Activated CD8-positive, alpha-beta memory T cell treated with anti-CD3 and anti-CD28 coated beads for 36 hours (primary cell): Measurements from ENCODE around the gene MLH1. TPM values are rescaled to one million over a fixed set of nuclear protein-coding genes. Genes with fewer than 3 reads are reported as not detected.
"Not testable (repeated sequence)": the region's sequence is repeated elsewhere in the genome, so short reads cannot be mapped to it uniquely, and the experiment has no call there.

Experiments used
- CTCF ChIA-PET: fragments of 350-600 bp; sonication (Branson Sonifier 250); formaldehyde crosslinking; loops from one replicate; lab custom pipeline; 2021; ENCODE audit warnings: antibody characterized with exemption; lab: Charles Lee
- POLR2A ChIA-PET: fragments of 350-600 bp; sonication (Branson Sonifier 250); formaldehyde crosslinking; loops from one replicate; lab custom pipeline; 2021; ENCODE audit warnings: antibody characterized with exemption; lab: Charles Lee
- total RNA-seq, 2 experiments: library from RNA; stranded (reverse); gene quantifications; one replicate each; pipeline ENCODE4 v1.2.3, GENCODE V29; 2021

The MLH1 gene
- total RNA-seq, 2 experiments from 2014 or later, result 70.1 to 77.8 TPM

DNA sequence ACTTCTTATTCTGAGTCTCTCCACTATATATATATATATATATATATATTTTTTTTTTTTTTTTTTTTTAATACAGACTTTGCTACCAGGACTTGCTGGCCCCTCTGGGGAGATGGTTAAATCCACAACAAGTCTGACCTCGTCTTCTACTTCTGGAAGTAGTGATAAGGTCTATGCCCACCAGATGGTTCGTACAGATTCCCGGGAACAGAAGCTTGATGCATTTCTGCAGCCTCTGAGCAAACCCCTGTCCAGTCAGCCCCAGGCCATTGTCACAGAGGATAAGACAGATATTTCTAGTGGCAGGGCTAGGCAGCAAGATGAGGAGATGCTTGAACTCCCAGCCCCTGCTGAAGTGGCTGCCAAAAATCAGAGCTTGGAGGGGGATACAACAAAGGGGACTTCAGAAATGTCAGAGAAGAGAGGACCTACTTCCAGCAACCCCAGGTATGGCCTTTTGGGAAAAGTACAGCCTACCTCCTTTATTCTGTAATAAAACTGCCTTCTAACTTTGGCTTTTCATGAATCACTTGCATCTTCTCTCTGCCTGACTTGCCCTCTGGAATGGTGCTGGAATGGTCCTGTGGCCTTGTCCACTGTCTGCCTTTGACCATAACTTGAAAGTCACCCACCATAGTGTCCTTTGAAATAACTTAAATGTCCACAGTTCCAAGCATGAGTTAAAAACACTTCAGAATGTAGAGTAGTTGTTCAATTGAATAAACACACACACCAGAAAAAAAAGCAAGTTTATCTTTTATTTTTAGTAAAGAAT is 32.4 kb downstream of the MLH1 start:
- ChIA-PET POLR2A (no interaction called here), CTCF (no interaction called here)

DNA sequence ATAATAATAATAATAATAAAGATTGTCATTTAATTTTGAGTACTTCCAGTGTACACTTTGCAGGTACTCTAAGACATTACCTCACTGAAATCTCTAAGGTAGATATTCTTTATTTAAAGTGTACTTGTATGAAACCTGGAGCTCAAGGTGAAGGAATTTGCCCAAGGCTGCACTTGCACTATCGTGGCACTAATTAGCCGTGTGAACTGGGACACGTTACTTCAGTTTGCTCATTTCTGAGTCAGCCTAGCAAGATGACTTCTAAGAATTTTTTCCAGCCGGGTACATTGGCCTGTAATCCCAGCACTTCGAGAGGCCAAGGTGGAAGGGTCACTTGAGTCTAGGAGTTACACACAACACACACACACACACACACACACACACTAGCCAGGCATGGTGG is 33.5 kb downstream of the MLH1 start:
- POLR2A ChIA-PET, result interaction anchor here (0.7 kb wide), 1 partner anchor 28 kb away, joined by 5 read pairs; no protein-coding TSS in a partner anchor
- CTCF ChIA-PET, result no interaction called here

DNA sequence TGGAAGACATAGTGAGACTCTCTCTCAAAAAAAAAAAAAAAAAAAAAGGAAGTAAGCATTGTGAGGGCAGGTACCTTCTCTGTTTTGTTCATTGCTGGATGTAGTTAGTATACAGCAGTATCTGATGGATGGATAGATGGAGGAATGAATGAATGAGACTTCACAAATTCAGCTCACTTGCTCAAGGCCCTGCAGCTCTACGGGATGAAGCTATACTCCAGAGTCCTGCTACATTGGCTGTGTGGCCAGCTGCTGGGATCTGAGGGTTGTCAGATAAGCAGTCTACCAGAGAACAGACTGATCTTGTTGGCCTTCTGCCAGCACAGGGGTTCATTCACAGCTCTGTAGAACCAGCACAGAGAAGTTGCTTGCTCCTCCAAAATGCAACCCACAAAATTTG is 35.0 kb downstream of the MLH1 start:
- POLR2A ChIA-PET, result interaction anchor here (0.7 kb wide), 1 partner anchor 28 kb away, joined by 8 read pairs; no protein-coding TSS in a partner anchor
- CTCF ChIA-PET, result no interaction called here

DNA sequence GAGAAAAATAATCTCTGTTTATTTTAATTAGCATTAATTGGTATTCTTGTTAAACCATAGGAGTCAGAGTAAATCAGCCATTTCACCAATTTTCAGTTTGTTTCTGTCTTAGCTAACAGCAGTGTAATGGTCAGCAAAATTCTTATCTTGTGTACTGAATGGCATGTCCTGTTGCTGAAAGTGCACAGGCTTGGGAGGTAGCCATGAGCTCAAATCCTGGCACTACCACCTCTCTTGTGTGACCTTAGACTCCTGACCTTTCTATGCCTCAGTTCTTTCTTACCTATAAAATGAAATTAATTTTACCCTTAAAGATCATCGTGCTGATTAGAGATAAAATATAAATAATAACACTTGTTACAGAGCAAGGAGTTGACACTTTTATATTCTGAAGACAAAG is 35.8 kb downstream of the MLH1 start:
- POLR2A ChIA-PET, result interaction anchor here (0.5 kb wide), 1 partner anchor 113 kb away, joined by 7 read pairs; no protein-coding TSS in a partner anchor
- CTCF ChIA-PET, result interaction anchor here (0.6 kb wide), 1 partner anchor 164 kb away, joined by 3 read pairs; no protein-coding TSS in a partner anchor

DNA sequence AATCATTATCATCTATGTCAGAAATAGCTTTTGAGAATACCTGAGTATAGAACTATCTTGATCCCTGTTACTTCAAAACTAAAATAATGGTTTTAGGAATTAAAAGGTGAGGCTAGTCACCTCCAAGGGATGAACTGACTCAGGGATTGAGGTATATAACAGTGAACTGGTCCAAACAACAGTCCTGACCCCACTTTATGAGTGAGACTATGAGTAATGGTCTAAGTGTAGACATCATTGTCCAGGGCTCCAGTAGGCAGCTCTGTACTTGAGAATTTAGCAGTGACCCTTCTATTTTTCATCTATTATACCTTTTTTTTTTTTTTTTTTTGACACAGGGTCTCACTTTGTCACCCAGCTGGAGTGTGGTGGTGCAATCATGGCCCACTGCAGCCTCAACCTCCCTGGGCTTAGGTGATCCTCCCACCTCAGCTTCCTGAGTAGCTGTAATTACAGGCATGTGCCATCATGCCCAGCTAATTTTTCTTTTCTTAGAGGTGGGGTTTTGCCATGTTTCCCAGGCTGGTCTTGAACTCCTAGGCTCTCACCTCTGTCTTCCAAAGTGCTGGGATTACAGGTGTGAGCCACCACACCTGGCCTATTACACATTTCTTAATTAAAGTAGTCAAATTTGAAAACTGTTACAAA is 36.3 kb downstream of the MLH1 start:
- CTCF ChIA-PET, result interaction anchor here (0.6 to 0.7 kb wide), 2 partner anchors 163 to 307 kb away, joined by 3 read pairs; no protein-coding TSS in a partner anchor
- POLR2A ChIA-PET, result interaction anchor here (0.5 to 1.5 kb wide), 2 partner anchors 112 to 185 kb away, joined by 7 to 8 read pairs; no protein-coding TSS in a partner anchor

DNA sequence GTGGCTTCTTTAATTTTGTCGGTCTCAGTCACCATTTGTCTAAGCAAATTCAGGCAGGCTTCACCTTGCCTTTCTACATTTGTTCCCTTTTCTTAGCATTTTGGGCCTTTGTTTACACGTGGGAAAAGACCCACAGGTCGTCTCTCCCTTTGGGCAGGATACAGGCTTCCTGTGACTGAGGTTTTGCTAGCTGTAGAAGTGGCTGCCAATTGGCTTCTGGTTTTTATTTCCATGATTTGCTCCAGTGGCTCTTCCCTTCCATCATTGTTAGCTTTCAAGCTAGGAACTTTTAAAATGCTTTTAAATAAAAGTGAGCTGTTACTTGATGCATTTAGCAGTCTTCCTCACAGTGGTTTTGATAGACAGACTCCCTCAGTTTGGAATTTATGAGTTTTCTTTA is 37.3 kb downstream of the MLH1 start:
- ChIA-PET POLR2A (interaction anchor here (1.5 kb wide), 1 partner anchor 184 kb away, joined by 8 read pairs; no protein-coding TSS in a partner anchor), CTCF (no interaction called here)

DNA sequence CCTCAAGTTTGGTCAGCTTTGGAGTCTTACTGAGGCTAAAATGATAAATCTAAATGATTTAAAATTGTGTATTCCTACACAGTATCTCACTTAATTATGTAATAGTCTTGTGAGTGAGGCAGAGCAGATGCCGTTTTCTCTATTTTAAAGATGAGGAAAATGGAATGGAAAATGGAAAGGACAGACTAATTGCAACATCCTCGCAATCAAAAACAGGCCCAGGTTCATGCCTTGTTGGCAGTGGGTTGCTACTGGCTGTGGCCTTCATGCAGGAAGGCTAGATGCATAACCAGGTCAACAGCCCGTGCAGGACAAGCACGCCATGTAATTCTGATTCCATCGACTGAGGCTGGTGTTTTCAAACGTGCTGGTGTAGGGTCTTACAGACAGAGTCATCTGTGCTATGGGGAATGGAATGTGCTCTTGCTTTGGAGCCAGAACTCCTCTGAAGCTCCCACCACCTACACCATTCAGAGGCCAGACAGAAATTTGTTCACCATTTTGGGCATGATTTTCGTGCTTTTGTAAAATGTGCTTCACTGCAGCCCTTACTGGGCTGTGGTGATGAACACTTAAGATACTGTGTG is 37.9 kb downstream of the MLH1 start:
- CTCF ChIA-PET, result no interaction called here
- POLR2A ChIA-PET, result interaction anchor here (1.5 kb wide), 1 partner anchor 183 kb away, joined by 8 read pairs; no protein-coding TSS in a partner anchor

DNA sequence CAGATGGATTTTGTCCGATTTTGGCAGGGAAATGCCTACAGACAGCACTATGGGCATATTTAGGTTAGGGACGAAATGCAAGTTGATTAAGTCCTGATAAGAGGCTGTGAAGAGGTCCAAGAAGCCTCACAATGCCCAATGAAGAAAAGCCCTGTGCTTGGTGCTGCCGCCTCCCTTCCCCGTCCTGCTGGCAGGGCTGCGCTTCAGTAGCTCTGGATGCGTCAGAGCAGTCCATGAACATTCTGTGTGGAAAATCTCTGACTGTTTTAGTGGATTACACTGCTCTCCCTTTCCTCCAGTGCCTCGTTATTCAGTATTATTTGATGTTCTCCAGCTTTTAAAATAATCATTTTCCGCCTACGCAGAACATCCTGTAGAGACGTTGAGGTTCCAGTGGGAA is 39.6 kb downstream of the MLH1 start:
- CTCF ChIA-PET, result no interaction called here
- POLR2A ChIA-PET, result no interaction called here

DNA sequence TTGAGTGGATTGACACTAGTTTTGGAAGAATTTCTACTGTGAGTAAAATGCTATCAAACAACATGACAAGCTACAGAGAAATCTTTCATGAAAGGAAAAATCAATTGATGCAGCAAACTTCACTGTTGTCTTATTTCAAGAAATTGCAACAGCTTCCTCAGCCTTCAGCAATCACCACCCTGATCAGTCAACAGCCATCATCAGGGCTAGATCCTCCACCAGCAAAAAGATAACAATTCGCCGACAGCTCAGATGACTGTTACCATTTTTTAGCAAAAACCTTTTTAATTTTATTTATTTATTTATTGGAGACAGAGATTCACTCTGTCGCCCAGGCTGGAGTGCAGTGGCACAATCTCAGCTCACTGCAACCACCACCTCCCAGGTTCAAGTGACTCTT is 44.0 kb downstream of the MLH1 start:
- ChIA-PET POLR2A (no interaction called here), CTCF (no interaction called here)

DNA sequence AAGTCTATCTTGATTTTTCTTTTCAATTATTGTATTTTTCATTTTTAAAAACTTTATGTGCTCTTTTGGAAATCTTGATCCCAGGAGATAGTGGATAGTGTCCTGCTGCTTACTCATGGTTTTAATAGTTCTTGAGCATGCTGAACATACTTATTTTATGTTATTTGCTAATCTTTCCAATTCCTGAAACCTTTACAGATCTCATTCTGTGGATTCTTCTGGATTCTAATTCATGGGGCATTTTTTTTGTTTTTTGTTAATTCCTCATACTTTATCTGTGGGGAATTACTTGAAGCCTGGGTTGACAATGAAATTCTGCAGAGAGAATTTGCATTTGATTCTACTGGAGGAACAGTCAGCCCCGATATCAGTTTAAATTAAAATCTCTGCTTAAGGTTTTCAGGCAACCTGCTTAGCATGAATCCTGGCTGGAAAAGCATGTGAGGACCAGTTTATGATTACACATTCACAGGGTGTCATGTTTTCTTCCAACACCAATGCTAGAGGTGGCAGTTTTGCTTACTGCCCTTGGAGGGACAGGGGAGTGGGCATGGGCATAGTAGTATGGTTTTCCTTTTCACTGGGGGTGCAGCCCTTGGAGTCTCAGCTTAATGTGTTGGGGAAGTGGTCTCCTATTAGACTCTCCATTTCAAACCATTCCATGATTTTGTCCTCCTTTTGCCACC is 46.0 kb downstream of the MLH1 start:
- CTCF ChIA-PET, result no interaction called here
- POLR2A ChIA-PET, result no interaction called here

DNA sequence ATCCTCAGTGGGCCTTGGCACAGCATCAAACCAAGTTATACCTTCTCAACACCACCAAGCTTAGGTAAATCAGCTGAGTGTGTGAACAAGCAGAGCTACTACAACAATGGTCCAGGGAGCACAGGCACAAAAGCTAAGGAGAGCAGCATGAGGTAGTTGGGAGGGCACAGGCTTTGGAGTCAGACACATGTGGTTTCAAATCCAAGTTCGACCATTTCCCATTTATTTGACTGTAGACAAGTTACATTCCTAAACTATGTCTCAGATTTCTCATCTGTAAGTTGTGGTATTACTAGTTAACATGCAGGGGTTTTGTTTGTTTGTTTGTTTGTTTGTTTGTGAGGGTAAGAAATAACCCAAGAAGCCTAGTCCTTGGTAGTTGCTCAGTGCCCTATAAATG is 46.9 kb downstream of the MLH1 start:
- ChIA-PET POLR2A (no interaction called here), CTCF (no interaction called here)

DNA sequence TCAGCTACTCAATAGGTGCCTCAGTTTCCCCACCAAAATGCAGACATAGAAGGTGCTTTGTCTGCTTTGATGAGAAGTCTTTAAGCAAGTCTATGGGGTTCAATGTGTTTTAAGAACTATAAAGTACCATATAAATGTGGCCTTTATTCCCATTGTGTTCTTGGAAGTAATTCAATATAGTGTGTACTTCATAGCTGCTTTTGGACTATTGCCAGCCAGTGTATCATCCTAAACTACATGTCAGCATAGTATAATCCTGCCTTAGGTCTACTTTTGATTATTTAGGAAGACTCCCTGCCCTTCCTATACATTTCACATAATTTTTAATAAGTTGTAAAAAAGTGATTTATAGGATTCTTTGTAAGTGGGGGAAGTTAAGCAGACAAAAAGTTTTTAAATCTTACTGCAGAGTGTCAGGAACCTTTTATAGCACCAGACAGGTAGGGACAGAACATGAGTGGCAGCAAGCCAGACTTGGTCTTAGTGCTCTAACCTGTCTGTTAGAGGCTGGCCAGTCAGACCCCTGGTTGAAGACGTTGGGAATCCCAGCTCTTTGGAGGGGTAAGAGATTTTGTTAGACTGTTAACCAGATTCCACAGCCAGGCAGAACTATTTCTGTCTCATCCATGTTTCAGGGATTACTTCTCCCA is 48.4 kb downstream of the MLH1 start:
- ChIA-PET POLR2A (no interaction called here), CTCF (no interaction called here)

DNA sequence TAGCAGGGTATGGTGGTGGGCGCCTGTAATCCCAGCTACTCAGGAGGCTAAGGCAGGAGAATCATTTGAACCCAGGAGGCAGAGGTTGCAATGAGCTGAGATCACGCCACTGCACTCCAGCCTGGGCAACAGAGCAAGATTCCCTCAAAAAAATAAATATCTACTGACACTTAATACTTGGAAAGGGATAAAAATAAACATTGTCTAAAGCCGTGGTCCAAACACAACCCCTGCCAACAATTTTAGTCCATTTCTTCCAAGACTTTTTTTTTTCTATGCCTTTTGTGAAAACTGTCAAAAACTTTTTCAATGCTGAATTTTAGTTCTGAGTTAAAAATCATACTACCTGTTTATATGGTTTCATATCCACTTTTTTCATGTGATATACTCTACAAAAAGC is 49.4 kb downstream of the MLH1 start:
- CTCF ChIA-PET, POLR2A ChIA-PET: not testable (repeated sequence)

DNA sequence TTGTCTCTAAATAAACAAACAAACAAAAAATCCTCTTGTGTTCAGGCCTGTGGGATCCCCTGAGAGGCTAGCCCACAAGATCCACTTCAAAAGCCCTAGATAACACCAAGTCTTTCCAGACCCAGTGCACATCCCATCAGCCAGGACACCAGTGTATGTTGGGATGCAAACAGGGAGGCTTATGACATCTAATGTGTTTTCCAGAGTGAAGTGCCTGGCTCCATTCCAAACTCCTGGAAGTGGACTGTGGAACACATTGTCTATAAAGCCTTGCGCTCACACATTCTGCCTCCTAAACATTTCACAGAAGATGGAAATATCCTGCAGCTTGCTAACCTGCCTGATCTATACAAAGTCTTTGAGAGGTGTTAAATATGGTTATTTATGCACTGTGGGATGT is 57.0 kb downstream of the MLH1 start:
- POLR2A ChIA-PET, result no interaction called here
- CTCF ChIA-PET, result no interaction called here

DNA sequence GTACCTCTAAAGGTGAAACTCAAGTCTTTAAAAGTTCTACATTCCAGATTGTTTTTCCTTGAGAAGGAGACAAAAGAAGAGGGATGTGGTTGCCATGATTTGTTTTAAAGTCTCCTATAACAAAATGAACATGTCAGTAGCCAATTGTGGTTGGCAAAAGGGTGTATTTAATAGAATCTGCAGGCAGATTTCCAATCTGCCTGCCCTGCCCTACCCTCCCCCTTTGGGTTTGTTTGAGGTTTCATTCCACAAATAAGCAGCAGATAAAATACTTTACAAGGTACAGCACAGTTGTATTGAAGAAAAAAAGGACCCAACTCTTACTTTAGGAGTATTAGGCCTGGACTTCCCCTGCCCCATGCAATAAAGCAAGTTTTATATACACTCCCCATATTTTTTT is 59.5 kb downstream of the MLH1 start:
- CTCF ChIA-PET, result no interaction called here
- POLR2A ChIA-PET, result no interaction called here

DNA sequence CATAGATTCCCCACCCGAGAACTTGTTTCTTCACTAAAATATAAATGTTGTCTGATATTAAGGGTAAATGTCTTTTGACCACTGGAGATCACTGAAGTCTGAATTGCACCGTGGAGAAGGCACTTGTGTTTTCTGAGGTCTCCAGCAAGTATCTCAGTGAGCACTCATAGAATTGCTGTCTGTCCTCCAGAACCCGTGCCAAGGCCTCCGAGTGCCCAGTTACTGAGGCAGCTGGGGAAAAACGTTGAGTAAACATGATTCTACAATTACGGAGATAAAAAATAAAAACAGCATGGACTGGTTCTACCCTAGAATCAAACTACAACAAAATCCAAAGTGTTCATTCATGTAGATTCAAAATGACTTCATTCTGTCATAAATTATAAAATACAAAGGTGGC is 60.0 kb downstream of the MLH1 start:
- POLR2A ChIA-PET, result no interaction called here
- CTCF ChIA-PET, result no interaction called here

DNA sequence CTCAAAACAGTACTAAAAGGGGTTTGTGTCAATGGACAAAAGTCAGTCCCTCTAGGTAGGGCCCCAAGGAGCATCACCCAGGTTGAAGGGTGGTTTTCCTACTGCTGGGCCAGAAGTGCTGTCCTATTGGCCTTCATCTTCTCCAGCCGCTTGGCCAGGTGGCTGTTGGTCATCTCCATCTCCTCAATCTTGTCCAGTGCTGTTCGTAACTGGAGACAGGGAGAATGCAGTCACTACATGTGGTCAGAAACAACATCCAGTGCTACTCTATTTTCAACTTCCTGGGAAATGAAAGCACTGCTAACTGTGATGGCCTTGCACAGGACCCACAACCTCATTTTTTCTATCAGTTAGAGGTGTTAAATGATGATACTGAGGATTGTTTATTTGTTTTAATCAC is 60.4 kb downstream of the MLH1 start:
- CTCF ChIA-PET, result no interaction called here
- POLR2A ChIA-PET, result no interaction called here

DNA sequence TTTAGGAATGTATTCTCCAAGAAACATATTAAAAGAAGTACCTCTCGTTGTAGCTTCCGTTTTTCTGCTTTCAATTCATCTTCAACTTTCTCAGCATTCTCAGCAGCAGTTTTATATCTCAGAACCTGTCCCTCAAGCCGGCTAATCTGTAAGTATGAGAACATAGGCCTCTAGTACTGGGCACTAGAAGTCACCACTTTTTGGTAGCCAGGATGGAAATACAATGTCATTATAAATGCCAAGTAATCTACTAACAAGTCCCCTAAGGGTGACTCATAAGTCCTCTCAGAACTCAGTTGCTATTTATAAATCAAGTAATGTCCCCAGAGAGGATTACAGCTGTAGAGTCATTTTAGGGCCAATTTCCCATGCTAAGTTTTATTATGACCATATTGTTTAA is 61.1 kb downstream of the MLH1 start:
- POLR2A ChIA-PET, result interaction anchor here (0.6 kb wide), 1 partner anchor 27 kb away, joined by 5 read pairs; no protein-coding TSS in a partner anchor
- CTCF ChIA-PET, result no interaction called here

DNA sequence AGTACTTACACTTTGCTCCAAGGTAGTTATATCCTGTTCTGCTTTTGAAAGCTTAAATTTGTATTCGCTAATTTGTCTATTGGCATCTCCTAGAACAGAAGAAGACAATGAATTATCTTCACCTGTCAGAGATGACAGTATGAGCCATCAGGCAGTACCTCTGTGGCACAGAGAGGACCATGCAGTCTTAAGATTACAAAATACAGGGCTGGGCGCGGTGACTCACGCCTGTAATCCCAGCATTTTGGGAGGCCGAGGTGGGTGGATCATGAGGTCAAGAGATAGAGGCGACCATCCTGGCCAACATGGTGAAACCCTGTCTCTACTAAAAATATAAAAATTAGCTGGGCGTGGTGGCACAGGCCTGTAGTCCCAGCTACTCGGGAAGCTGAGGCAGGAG is 61.8 kb downstream of the MLH1 start:
- POLR2A ChIA-PET, result interaction anchor here (0.6 kb wide), 1 partner anchor 28 kb away, joined by 5 read pairs; no protein-coding TSS in a partner anchor
- CTCF ChIA-PET, result not testable (repeated sequence)
